GM03348 (cell line): ENCODE measurements around the gene NECTIN4.
"Not testable (repeated sequence)": the region's sequence is repeated elsewhere in the genome, so short reads cannot be mapped to it uniquely, and the experiment has no call there.

Source experiments
- DNase-seq: peaks from one replicate; pipeline ENCODE4 v3.0.0; 2012; ENCODE audit warnings: low spot score

The NECTIN4 gene

DNA sequence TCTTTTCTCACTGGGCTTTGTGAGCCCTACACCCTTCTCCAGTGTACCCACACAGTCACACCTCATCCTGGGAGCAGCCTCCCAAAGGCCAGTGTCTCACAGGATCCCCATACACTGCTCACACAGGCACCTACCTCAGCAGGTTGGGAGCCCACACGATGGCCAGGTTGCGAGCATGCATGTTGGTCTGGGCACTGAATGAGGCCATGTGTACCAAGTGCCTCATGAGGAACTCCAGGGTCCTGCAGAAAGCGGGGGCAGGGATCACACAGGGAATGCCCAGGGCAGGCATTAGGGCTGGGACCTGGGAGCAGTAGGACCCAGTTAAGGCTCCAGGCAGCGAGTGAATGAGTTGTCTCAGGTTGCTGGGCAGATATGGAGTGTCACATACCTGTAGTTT is 35.1 kb downstream of the NECTIN4 start:
- no peak for DNase-seq

DNA sequence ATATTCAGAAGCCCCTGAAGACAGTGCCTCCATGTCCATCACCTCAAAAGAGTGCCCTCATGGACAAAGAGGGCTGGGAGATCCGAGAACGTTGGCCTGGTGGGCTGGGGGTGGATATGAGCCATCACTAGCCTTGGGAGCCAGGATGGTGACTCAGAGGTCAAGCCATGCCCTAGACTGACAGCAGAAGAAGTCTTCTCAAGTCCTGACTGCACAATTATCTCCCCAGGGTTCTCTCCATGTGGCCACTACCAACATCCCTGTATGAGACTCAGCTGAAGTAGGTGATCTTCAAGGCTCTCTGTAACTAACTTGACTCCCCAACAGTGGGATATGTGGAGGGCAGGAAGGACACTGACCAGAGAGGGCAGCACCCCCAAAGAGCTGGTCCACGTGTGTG is 36.5 kb downstream of the NECTIN4 start:
- DNase-seq, result no peak

DNA sequence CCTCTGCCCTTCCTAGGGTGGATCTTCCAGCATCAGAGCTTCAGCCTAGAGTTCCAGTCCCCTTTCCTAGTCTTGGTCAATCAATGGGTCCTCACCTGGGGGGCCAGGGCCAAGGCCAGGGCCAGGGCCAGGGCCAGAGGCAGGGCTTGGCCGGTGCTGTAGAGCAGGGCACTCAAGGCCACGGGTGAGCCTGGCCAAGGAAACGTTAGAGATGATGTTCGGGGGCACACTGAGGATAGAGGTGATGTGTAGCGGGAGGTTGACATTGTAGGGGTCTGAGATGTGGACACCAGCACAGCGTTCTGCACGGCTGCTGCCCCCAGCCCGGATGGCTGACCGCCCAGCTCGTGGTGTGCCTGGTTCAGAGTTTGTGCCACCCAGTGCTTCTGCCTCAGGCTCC is 38.1 kb downstream of the NECTIN4 start:
- DNase-seq, result no peak

GRCh38 chr1:161048949-161049722 is 40.2 kb downstream of the NECTIN4 start:
- DNase-seq, result no peak

- DNase-seq, result no peak
Measured at GRCh38 chr1:161047436-161048420, 41.6 kb downstream of the NECTIN4 start.

- no peak for DNase-seq
Measured at GRCh38 chr1:161046605-161047228, 42.6 kb downstream of the NECTIN4 start.

DNA sequence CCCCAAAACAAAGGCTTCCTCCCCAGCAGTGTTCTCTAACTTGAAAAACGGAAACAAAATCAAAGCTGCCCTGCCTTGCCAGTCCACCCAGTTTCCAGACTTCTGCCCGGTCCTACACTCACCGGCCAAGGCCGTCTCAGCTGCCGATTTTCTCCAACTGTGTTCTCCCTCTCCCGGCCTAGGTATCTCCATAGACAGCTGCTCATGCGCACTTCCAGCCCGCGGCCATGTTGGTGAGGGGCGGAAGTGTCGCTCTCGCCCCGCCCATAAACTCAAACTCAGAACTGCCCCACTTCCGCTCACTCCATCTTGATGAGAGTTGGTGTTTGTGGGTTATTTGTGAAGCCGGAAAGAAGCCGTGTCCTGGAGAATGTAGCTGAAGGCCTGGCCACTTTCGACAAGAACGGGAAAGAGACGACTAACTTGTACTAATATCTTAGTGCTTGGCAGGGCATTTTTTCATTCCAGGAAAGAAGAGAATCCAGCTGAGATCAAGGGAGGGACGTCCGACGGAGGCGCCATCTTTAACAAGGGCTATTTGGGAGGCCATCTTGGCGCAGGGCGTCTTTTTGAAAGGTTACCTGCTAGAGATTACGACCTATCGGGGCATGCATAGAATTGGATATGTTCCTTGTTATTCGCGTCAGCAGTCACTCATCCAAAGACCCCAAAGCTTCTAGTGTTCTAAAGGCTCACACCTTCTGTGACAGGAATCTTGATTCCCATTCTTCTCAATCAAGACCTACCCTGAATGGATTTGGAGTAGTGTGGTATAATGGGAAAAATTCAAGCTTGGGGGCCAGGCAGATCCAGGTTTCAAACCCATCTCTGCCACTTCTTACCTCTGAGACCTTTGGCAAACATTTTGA is 43.4 kb downstream of the NECTIN4 start, which contains the start of gene USF1:
TSS of gene USF1 (minus strand) at position 242 of the 869 bp plus-strand sequence. CDS start 2,702 bp downstream, outside the sequence.
- peak; percentile 96 for DNase-seq

DNA sequence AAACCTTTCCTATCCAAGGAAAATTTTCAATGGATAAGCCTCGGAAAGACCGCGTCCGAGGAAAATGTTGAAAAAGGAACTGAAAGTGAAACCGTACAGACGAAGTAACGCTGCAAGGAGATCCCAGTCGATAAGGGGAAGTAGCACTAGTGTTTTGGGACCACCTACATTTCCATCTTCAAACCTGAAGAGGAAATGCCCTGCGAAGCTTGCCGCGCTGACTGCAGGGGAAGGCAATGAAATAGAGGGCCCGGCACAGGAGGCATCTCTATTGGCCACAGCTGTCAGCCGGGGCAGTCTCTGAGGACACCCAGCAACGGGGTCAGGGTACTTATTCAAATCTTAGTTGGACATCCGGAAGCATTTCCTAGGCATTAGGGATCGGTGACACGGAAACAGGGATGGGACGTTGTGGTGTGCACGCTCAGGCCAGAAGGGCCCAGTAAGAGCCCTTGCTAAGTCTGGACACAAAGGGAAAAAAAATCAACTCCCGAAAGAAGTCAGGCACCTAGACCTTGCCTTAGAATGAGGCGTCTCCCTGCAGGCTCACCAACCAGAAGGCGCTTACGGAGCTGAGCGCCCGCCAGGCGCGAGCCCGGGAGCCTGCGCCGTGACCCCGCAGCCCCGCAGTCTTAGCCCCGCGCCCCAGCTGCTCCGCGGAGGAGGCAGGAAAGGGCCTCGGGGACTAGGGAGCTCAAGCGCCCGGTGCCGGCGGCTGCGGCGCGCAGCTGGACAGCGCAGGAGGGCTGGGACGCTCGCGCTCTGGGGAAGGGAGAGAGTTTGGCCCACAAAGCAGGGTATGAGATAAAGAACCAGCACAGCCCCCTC is 44.2 kb downstream of the NECTIN4 start:
- DNase-seq, result peak; percentile 83

- DNase-seq, result peak; percentile 31
Measured at GRCh38 chr1:161044535-161044907, 44.8 kb downstream of the NECTIN4 start.

DNA sequence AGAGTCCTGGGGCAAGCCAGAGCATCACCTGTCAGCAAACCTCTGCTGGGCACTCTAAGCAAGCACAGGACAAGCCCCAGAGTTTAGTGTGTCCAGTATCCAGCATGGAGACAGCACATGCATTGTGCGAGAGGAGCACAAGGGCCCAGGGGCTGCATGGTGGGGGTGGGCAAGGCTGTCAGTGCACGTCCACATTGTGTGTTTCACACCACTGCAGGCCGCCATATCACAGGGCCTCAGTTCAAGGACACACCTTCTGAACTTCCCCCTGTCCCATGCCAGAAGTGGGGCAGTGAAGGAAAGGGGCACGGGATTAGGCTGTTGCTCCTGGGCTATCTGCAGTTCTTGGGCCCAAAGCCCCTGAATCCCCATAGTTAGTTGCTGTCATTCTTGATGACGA is 49.8 kb downstream of the NECTIN4 start:
- DNase-seq, result no peak

- no peak for DNase-seq
Measured at GRCh38 chr1:161039154-161039545, 50.2 kb downstream of the NECTIN4 start.

DNA sequence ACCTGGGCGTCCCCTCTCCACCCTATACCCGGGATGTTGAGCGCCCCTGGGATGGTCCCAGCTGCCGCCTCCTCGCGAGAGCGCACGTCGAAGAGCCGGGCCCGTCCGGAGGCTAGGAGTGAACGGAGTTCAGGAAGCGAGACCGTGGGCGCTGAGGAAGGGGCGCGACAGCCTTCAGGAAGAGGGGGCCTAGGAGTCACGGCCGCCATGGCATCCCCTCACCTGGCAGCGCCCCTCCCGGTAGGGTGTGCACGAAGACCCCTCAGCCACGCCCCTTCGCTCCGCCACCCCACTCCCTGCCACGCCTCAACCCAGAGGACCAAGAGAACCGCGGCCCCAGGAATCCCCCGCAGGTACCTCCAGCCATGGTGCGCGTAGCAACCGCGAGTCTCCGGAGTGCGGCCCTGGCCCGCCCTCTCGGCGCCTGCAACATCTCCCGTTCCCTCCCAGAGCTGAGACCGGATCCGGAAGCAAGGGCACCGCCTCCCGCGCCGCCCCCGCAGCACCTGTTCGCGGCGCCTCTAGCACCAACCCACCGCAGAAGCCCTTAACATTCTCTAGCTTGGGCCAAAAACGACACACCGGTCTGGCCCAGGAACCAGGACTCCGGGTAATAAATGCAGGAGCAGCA is 50.7 kb downstream of the NECTIN4 start, which contains the start of gene TSTD1:
TSS of gene TSTD1 (minus strand) at position 442 of the 631 bp plus-strand sequence. CDS start at position 367, 75 bp downstream.
- no peak for DNase-seq

GRCh38 chr1:161037661-161038522 is 51.5 kb downstream of the NECTIN4 start:
- DNase-seq, result no peak

GRCh38 chr1:161033751-161034150 is 55.6 kb downstream of the NECTIN4 start:
- no peak for DNase-seq

DNA sequence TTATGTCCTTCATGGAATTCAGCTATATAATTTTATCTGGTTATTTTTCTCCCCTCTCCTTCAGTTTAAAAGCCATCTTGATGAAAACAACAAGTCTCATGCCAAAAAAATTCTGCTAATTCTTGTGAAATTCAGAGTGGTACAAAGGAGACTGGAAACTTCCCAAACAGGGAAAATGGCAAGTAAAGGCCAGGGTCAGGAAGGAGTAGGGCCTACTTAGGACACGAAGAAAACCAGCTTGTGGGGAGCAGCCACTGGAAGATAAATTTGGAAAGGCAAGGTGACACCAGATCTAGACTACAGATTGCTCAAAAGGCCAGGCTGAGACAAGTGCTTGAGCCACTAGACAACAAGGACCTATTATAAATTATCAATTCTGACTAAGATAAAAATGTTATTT is 56.9 kb downstream of the NECTIN4 start:
- no peak for DNase-seq

GRCh38 chr1:161031874-161032273 is 57.5 kb downstream of the NECTIN4 start:
- DNase-seq, result no peak

- not testable (repeated sequence) for DNase-seq
Measured at GRCh38 chr1:161029466-161029865, 59.9 kb downstream of the NECTIN4 start.

DNA sequence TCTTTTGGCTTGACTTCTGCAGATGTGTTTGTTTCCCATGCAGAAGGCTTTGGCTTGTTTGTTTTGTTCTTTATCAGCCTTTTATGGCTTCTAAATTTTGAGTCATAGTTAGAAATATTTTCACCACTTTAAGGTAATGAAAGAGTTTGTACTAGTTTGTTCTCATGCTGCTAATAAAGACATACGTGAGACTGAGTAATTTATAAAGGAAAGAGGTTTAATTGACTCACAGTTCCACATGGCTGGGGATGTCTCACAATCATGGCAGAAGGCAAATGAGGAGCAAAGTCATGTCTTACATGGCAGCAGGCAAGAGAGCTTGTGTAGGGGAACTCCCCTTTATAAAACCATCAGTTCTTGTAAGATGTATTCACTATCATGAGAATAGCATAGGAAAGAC is 62.4 kb downstream of the NECTIN4 start:
- not testable (repeated sequence) for DNase-seq

DNA sequence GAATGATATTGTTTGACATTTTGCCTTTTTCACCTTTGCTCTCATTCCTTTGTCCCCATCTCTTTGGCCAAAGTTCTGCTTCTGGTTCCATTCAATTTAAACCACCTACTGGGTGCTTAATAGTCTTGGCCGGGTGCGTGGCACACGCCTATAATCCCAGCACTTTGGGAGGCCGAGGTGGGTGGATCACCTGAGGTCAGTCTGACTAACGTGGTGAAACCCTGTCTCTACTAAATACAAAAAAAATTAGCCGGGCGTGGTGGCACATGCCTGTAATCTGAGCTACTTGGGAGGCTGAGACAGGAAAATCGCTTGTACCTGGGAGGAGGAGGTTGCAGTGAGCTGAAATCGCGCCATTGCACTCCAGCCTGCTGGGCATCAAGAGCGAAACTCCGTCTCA is 66.9 kb downstream of the NECTIN4 start:
- DNase-seq, result not testable (repeated sequence)
